Liver (tissue), 3 donors: ENCODE results near the gene TACC2.

Source experiments
- EGR1 ChIP-seq, 2 donors: IDR thresholded peaks; 2 replicates each; pipeline ENCODE4 v1.6.1; 2016 to 2018; ENCODE audit warnings: antibody characterized with exemption in 2 of 2, low read depth in 2 of 2
- FOXA2 ChIP-seq: IDR thresholded peaks from 2 replicates; pipeline ENCODE4 v1.6.1; 2016; ENCODE audit warnings: antibody characterized with exemption
- GABPA ChIP-seq, 2 donors: IDR thresholded peaks in 1 of 2; conservative IDR thresholded peaks in 1 of 2; 2 replicates each; pipeline ENCODE4 v1.6.1; 2016; ENCODE audit warnings: antibody characterized with exemption in 2 of 2, mild to moderate bottlenecking in 1 of 2, moderate library complexity in 1 of 2
- HNF4G ChIP-seq: IDR thresholded peaks from 2 replicates; pipeline ENCODE4 v1.6.1; 2016; ENCODE audit warnings: antibody characterized with exemption
- JUND ChIP-seq, 2 donors: IDR thresholded peaks; 2 replicates each; pipeline ENCODE4 v1.6.1; 2016; ENCODE audit warnings: antibody characterized with exemption in 2 of 2
- RXRA ChIP-seq, 2 donors: IDR thresholded peaks; 2 replicates each; pipeline ENCODE4 v1.6.1; 2017 to 2018; ENCODE audit warnings: antibody characterized with exemption in 2 of 2, mild to moderate bottlenecking in 1 of 2
- SP1 ChIP-seq: IDR thresholded peaks from 2 replicates; pipeline ENCODE4 v1.6.1; 2018; ENCODE audit warnings: antibody characterized with exemption, mild to moderate bottlenecking
- TAF1 ChIP-seq: conservative IDR thresholded peaks from 2 replicates; pipeline ENCODE4 v1.6.1; 2016; ENCODE audit warnings: antibody characterized with exemption, mild to moderate bottlenecking
- YY1 ChIP-seq: IDR thresholded peaks from 2 replicates; pipeline ENCODE4 v1.6.1; 2016; ENCODE audit warnings: antibody characterized with exemption, mild to moderate bottlenecking
- TF ChIP-seq, protein P1 (sequence below): IDR thresholded peaks from 2 replicates; pipeline ENCODE4 v1.6.1; 2016; ENCODE audit warnings: antibody characterized with exemption
- TF ChIP-seq, protein P2 (sequence below): fragments of 150-350 bp; IDR thresholded peaks from 2 replicates; pipeline ENCODE4 v1.5.1; 2017; ENCODE audit warnings: improper control_type of control experiment, low read depth, low read length; ENCODE audit not compliant: missing input control
- TF ChIP-seq, protein P3 (sequence below): IDR thresholded peaks from 2 replicates; pipeline ENCODE4 v1.6.1; 2016; ENCODE audit warnings: antibody characterized with exemption
- TF ChIP-seq, protein P4 (sequence below): IDR thresholded peaks from 2 replicates; pipeline ENCODE4 v1.6.1; 2016; ENCODE audit warnings: antibody characterized with exemption, mild to moderate bottlenecking
- TF ChIP-seq, protein P5 (sequence below): IDR thresholded peaks from 2 replicates; pipeline ENCODE4 v1.6.1; 2016; ENCODE audit warnings: antibody characterized with exemption
- donor health status: healthy.
- donor health status: healthy.

DNA sequence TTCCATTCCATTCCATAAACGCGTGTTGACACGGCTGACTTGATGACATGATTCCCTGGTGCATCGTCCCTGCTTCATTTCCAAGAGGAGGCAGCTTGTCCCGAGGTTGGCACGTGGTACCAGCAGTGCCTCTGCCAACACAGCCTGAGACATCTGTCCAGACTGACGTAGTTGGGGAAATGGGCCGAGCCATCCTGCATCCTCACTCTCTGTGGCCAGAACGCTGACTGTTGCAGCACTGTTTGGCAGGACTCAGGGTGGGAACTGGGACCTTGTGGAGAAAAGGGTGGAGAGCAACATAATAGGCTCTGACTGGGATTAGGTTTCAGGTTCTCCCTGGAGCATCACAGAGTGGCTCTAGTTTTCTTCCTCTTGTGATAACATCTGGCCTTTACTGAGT, 163.6 kb downstream of the TACC2 start:
- TF ChIP-seq JUND (IDR thresholded peaks at IDR 0.05) (no peak), GABPA (IDR thresholded peaks at IDR 0.05 in 1 of 2, conservative IDR thresholded peaks at IDR 0.05 in 1 of 2) (no peak), YY1 (no peak), SP1 (no peak), TAF1 (no peak), HNF4G (no peak), EGR1 (IDR thresholded peaks at IDR 0.05; ENCODE audit: low read depth in 2 of 2) (no peak), RXRA (IDR thresholded peaks at IDR 0.05) (no peak), FOXA2 (no peak)
- TF ChIP-seq, protein P1, sequence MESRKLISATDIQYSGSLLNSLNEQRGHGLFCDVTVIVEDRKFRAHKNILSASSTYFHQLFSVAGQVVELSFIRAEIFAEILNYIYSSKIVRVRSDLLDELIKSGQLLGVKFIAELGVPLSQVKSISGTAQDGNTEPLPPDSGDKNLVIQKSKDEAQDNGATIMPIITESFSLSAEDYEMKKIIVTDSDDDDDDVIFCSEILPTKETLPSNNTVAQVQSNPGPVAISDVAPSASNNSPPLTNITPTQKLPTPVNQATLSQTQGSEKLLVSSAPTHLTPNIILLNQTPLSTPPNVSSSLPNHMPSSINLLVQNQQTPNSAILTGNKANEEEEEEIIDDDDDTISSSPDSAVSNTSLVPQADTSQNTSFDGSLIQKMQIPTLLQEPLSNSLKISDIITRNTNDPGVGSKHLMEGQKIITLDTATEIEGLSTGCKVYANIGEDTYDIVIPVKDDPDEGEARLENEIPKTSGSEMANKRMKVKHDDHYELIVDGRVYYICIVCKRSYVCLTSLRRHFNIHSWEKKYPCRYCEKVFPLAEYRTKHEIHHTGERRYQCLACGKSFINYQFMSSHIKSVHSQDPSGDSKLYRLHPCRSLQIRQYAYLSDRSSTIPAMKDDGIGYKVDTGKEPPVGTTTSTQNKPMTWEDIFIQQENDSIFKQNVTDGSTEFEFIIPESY: no peak
- TF ChIP-seq, protein P2, sequence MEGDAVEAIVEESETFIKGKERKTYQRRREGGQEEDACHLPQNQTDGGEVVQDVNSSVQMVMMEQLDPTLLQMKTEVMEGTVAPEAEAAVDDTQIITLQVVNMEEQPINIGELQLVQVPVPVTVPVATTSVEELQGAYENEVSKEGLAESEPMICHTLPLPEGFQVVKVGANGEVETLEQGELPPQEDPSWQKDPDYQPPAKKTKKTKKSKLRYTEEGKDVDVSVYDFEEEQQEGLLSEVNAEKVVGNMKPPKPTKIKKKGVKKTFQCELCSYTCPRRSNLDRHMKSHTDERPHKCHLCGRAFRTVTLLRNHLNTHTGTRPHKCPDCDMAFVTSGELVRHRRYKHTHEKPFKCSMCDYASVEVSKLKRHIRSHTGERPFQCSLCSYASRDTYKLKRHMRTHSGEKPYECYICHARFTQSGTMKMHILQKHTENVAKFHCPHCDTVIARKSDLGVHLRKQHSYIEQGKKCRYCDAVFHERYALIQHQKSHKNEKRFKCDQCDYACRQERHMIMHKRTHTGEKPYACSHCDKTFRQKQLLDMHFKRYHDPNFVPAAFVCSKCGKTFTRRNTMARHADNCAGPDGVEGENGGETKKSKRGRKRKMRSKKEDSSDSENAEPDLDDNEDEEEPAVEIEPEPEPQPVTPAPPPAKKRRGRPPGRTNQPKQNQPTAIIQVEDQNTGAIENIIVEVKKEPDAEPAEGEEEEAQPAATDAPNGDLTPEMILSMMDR: no peak
- TF ChIP-seq, protein P3, sequence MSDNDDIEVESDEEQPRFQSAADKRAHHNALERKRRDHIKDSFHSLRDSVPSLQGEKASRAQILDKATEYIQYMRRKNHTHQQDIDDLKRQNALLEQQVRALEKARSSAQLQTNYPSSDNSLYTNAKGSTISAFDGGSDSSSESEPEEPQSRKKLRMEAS: no peak
- TF ChIP-seq, protein P4, sequence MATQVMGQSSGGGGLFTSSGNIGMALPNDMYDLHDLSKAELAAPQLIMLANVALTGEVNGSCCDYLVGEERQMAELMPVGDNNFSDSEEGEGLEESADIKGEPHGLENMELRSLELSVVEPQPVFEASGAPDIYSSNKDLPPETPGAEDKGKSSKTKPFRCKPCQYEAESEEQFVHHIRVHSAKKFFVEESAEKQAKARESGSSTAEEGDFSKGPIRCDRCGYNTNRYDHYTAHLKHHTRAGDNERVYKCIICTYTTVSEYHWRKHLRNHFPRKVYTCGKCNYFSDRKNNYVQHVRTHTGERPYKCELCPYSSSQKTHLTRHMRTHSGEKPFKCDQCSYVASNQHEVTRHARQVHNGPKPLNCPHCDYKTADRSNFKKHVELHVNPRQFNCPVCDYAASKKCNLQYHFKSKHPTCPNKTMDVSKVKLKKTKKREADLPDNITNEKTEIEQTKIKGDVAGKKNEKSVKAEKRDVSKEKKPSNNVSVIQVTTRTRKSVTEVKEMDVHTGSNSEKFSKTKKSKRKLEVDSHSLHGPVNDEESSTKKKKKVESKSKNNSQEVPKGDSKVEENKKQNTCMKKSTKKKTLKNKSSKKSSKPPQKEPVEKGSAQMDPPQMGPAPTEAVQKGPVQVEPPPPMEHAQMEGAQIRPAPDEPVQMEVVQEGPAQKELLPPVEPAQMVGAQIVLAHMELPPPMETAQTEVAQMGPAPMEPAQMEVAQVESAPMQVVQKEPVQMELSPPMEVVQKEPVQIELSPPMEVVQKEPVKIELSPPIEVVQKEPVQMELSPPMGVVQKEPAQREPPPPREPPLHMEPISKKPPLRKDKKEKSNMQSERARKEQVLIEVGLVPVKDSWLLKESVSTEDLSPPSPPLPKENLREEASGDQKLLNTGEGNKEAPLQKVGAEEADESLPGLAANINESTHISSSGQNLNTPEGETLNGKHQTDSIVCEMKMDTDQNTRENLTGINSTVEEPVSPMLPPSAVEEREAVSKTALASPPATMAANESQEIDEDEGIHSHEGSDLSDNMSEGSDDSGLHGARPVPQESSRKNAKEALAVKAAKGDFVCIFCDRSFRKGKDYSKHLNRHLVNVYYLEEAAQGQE: no peak
- TF ChIP-seq, protein P5, sequence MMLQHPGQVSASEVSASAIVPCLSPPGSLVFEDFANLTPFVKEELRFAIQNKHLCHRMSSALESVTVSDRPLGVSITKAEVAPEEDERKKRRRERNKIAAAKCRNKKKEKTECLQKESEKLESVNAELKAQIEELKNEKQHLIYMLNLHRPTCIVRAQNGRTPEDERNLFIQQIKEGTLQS: no peak
